Glutamatergic neuron (in vitro differentiated cells): ENCODE data around the gene PSMA5. TPM values are rescaled to one million over a fixed set of nuclear protein-coding genes. Genes with fewer than 3 reads are reported as not detected.
"Not testable (repeated sequence)": the region's sequence is repeated elsewhere in the genome, so short reads cannot be mapped to it uniquely, and the experiment has no call there.

Experiments used
- DNase-seq: peaks from one replicate; pipeline ENCODE4 v3.0.0; 2022
- H3K27ac Mint-ChIP-seq: one replicate; pipeline ENCODE4 v1.8.0; 2020; ENCODE audit warnings: mild to moderate bottlenecking, mixed read lengths, inconsistent platforms; ENCODE audit not compliant: unreplicated experiment
- H3K27me3 Mint-ChIP-seq: one replicate; pipeline ENCODE4 v1.8.0; 2020; ENCODE audit warnings: mild to moderate bottlenecking, moderate library complexity, mixed read lengths, inconsistent platforms; ENCODE audit not compliant: unreplicated experiment
- H3K36me3 Mint-ChIP-seq: one replicate; pipeline ENCODE4 v1.8.0; 2020; ENCODE audit warnings: mild to moderate bottlenecking, mixed read lengths, inconsistent platforms; ENCODE audit not compliant: unreplicated experiment
- H3K4me1 Mint-ChIP-seq: one replicate; pipeline ENCODE4 v1.8.0; 2020; ENCODE audit warnings: mild to moderate bottlenecking, low read depth, mixed read lengths, inconsistent platforms; ENCODE audit not compliant: unreplicated experiment
- H3K4me3 Mint-ChIP-seq: one replicate; pipeline ENCODE4 v1.8.0; 2020; ENCODE audit warnings: mild to moderate bottlenecking, mixed read lengths, inconsistent platforms; ENCODE audit not compliant: unreplicated experiment
- H3K9me3 Mint-ChIP-seq: one replicate; pipeline ENCODE4 v1.8.0; 2020; ENCODE audit warnings: mild to moderate bottlenecking, moderate library complexity, mixed read lengths, inconsistent platforms; ENCODE audit not compliant: unreplicated experiment
- long read RNA-seq: library from polyadenylated mRNA; unstranded; transcript quantifications from one replicate; pipeline ENCODE4 v2.0.0, GENCODE V29; 2020; ENCODE audit not compliant: unreplicated experiment
- total RNA-seq: library from RNA; stranded (reverse); fragmentation: NEBNext Ultra II Directional; extraction: Animal tissue kit (Norgen Biotek cat#: 25700); gene quantifications from one replicate; pipeline ENCODE4 v1.2.1, GENCODE V29; 2021; ENCODE audit not compliant: unreplicated experiment
- TF ChIP-seq, protein P1 (sequence below): fragments of 200-600 bp; sonication (generic); IDR thresholded peaks from one replicate; pipeline ENCODE4 v1.5.0; 2021; ENCODE audit not compliant: partially characterized antibody, unreplicated experiment

The PSMA5 gene
- 54.0 TPM for total RNA-seq
- long read RNA-seq, transcript PSMA5-201 (9 exons, 3,729 nt) = major isoform, 42 of 45 reads
- long read RNA-seq, partial matches to known transcripts = 0 of 45 reads
- long read RNA-seq, other reads (novel, unspliced or antisense) = 3 of 45 reads

DNA sequence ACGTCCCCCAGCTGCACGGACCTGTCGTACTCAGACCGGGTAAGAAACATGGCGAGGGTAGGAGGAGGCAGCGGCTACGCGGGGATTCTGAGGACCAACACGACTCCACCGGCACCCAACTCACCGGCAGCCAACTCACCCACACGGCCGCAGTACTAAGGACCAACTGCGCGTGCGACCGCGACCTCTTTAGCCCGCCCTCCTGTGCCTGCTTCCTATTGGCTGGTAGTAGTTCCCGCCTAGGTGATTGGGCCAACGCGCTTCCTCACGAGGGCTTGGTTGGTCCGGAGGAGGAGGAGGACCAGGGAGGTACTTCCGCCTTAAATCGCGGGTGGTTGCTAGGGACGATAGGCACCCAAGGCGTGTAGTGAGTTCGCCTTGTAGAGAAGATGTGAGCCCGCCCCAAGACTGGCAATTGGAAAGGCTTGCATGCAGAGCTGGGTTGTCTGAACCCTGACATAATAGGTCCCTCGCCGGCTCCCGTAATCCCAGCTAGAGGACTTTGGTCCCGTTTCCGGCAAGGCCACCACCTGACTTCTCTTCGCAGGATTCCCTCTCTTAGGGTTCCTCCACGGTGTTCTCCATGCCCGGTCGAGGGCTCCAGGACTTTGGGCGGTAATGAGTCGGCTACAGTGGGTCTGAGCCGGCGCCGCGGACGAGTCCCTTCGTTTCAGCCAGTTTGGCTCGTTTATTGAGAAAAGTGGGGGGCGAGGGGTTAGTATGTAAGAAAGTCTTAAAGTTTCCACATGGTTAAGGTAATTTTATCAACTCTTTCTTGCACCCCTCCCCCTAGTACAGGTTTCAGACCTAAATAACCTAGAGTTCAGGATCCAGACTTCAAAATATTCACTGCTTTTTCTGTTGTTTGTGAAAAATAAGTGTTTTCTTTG is at the start of gene PSMA5:
PSMA5 (minus strand) TSS at position 168 of the 890 bp plus-strand sequence; CDS start at position 50, 118 bp downstream.
- Mint-ChIP-seq H3K9me3 (no peaks in the 10 kb centered on the region), H3K4me1 (peaks cover 12% of the 10 kb centered on the region), H3K4me3 (peak within 1 kb of the TSS; percentile 84), H3K36me3 (no peaks in the 10 kb centered on the region), H3K27me3 (no peaks in the 10 kb centered on the region), H3K27ac (peak within 1 kb of the TSS; percentile 67)
- TF ChIP-seq, protein P1, sequence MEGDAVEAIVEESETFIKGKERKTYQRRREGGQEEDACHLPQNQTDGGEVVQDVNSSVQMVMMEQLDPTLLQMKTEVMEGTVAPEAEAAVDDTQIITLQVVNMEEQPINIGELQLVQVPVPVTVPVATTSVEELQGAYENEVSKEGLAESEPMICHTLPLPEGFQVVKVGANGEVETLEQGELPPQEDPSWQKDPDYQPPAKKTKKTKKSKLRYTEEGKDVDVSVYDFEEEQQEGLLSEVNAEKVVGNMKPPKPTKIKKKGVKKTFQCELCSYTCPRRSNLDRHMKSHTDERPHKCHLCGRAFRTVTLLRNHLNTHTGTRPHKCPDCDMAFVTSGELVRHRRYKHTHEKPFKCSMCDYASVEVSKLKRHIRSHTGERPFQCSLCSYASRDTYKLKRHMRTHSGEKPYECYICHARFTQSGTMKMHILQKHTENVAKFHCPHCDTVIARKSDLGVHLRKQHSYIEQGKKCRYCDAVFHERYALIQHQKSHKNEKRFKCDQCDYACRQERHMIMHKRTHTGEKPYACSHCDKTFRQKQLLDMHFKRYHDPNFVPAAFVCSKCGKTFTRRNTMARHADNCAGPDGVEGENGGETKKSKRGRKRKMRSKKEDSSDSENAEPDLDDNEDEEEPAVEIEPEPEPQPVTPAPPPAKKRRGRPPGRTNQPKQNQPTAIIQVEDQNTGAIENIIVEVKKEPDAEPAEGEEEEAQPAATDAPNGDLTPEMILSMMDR = no peak
- DNase-seq = peak; percentile 91

DNA sequence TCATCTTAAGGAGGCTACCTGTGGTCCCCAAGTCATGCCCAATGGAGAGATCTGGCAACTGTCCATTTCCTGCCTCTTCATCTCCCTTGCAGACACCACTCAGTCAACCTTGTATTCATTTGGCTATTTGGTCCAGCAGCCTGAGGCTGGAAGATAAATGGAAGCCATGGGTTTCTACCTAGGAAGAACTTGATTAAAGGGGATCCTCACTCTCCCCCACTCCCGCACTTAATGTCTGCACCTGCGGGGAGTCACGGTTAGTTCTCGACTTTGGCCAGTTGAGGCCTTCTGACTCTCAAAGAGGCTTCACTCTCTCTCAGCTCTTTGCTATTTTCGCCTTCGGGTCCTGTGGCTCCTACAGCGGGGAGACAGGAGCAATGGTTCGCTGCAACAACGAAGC is 49.0 kb upstream of the PSMA5 start:
- Mint-ChIP-seq H3K4me1 (peaks cover 3% of the 10 kb centered on the region), H3K27ac (no peak overlapping the region), H3K36me3 (peaks cover 4% of the 10 kb centered on the region), H3K27me3 (peaks cover 10% of the 10 kb centered on the region), H3K4me3 (no peak overlapping the region), H3K9me3 (peaks cover 4% of the 10 kb centered on the region)
- TF ChIP-seq, protein P1 = no peak
- no peak for DNase-seq

DNA sequence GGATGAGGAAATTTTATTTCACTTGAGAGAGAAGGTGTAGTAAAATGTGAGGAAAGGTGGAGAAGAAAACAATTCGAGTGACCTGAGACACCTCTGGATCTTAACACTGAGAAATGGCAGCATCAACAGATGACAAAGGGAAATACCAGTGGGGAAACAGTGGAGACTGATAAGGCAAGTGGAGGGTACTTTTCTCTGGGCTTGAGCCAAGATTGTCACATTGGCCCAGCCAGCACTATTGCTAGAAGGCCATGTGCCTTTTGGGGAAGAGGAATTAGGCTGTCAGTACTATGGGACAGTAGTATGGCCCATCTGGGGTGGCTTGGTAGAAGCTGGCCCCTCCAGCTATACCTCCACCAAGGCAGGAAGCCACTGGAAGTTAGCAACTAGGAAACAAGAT is 48.4 kb upstream of the PSMA5 start:
- no peak overlapping the region for H3K4me3 Mint-ChIP-seq
- peaks cover 4% of the 10 kb centered on the region for H3K36me3 Mint-ChIP-seq
- peaks cover 3% of the 10 kb centered on the region for H3K4me1 Mint-ChIP-seq
- H3K9me3 Mint-ChIP-seq = peaks cover 4% of the 10 kb centered on the region
- TF ChIP-seq, protein P1 = no peak
- H3K27ac Mint-ChIP-seq = no peak overlapping the region
- DNase-seq = no peak
- peaks cover 10% of the 10 kb centered on the region for H3K27me3 Mint-ChIP-seq

DNA sequence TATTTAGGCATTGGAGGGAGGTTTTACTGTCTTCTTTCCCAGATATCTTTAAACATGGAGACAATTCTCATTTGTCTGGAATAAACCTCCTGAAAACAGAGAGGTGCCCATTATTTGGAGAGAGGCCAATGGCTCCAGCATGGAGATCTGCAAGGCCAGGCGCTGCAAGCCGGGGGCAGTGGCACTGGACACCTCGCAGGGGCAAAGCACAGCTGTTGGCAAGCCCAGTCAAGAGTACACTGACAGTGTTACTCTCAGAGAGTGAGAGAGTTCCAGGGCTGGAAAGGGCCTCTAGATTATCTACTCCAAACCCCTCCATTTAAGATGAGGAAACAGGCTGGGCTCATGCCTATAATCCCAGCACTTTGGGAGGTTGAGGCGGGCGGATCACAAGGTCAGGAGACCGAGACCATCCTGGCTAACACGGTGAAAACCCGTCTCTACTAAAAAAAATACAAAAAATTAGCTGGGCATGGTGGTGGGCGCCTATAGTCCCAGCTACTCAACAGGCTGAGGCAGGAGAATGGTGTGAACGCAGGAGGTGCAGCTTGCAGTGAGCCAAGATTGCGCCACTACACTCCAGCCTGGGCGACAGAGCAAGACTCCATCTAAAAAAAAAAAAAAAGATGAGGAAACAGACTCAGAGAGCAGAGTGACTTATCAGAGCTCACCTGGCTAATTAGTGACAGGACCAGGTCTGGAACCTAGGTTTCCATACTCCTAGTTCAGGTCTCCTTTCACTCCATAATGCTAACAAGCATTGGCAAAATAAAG is 47.2 kb upstream of the PSMA5 start:
- H3K9me3 Mint-ChIP-seq, H3K4me1 Mint-ChIP-seq, H3K27me3 Mint-ChIP-seq, H3K4me3 Mint-ChIP-seq, H3K27ac Mint-ChIP-seq, DNase-seq, H3K36me3 Mint-ChIP-seq: not testable (repeated sequence)

DNA sequence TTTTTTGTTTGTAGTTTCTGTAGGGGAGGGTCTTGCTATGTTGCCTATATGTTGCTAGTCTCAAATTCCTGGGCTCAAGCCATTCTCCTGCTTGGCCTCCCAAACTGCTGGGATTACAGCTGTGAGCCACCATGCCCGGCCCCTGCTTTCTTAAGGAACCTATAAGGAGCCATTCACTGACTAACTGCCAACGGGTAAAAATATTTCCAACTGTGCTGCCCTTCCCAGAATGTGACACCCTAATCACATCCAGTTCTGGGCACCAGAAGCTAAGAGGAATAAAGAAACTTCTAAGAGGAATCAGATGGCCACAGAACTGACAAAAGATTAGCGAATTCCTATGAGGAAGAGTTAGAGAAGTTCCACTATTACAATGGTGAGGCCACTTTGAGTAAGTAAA is 46.5 kb upstream of the PSMA5 start:
- Mint-ChIP-seq H3K27me3 (peaks cover 7% of the 10 kb centered on the region), H3K9me3 (peaks cover 1% of the 10 kb centered on the region), H3K27ac (no peak overlapping the region), H3K4me1 (no peaks in the 10 kb centered on the region), H3K36me3 (peaks cover 4% of the 10 kb centered on the region), H3K4me3 (no peak overlapping the region)
- TF ChIP-seq, protein P1 = no peak
- DNase-seq = no peak
